Mesenchymal stem cell (in vitro differentiated cells and primary cell): ENCODE measurements around the gene DNAI7.
A peak's percentile ranks its signal among the peaks of the same experiment; 100 is the strongest.

Source experiments
- DNase-seq: peaks from one replicate; pipeline ENCODE4 v3.0.0-alpha.2; 2013
- H2AFZ ChIP-seq: one replicate; pipeline ENCODE4 v1.6.1; 2013; ENCODE audit warnings: low read depth, mild to moderate bottlenecking, control low read depth, inconsistent platforms, low read length, moderate library complexity
- H2AK5ac ChIP-seq: 2 replicates; pipeline ENCODE4 v1.6.1; 2013; ENCODE audit warnings: low read length, moderate library complexity, mild to moderate bottlenecking, inconsistent platforms; ENCODE audit not compliant: severe bottlenecking
- H2BK120ac ChIP-seq: one replicate; pipeline ENCODE4 v1.6.1; 2013; ENCODE audit warnings: low read depth, mild to moderate bottlenecking, inconsistent platforms, low read length, moderate library complexity
- H2BK12ac ChIP-seq, 2 experiments: one replicate each; pipeline ENCODE4 v1.6.1; 2013; ENCODE audit warnings: inconsistent platforms in 2 of 2, low read length in 2 of 2, mild to moderate bottlenecking in 2 of 2, moderate library complexity in 2 of 2, control low read depth in 1 of 2
- H2BK15ac ChIP-seq: one replicate; pipeline ENCODE4 v1.6.1; 2013; ENCODE audit warnings: mild to moderate bottlenecking, low read depth, inconsistent platforms; ENCODE audit not compliant: poor library complexity, severe bottlenecking
- H2BK5ac ChIP-seq: 2 replicates; pipeline ENCODE4 v1.6.1; 2013; ENCODE audit warnings: low read depth, mild to moderate bottlenecking, low read length, control low read depth, inconsistent platforms; ENCODE audit not compliant: poor library complexity, severe bottlenecking
- H3K14ac ChIP-seq, 2 experiments: one replicate each; pipeline ENCODE4 v1.6.1; 2013; ENCODE audit warnings: inconsistent platforms in 2 of 2, low read length in 2 of 2, control low read depth in 1 of 2, mild to moderate bottlenecking in 1 of 2, moderate library complexity in 1 of 2
- H3K18ac ChIP-seq, 2 experiments: one replicate each; pipeline ENCODE4 v1.6.1; 2013; ENCODE audit warnings: inconsistent platforms in 2 of 2, low read length in 2 of 2, control low read depth in 1 of 2, low read depth in 1 of 2, mild to moderate bottlenecking in 1 of 2
- H3K23ac ChIP-seq, 2 experiments: one replicate each; pipeline ENCODE4 v1.6.1; 2013; ENCODE audit warnings: inconsistent platforms in 2 of 2, low read length in 2 of 2, mild to moderate bottlenecking in 2 of 2, moderate library complexity in 2 of 2, control low read depth in 1 of 2
- H3K27ac ChIP-seq: 2 replicates; pipeline ENCODE4 v1.5.1; 2013; ENCODE audit warnings: mild to moderate bottlenecking, moderate library complexity, low read length, control low read depth, inconsistent platforms; ENCODE audit not compliant: poor library complexity, severe bottlenecking
- H3K27me3 ChIP-seq, 2 experiments: 2 replicates each; pipeline versions ENCODE4 v1.6.1 to v1.7.0; 2013; ENCODE audit warnings: low read length in 2 of 2, mild to moderate bottlenecking in 2 of 2, moderate library complexity in 2 of 2, control low read depth in 1 of 2, inconsistent platforms in 1 of 2; ENCODE audit not compliant: control insufficient read depth in 1 of 2, insufficient read depth in 1 of 2
- H3K36me3 ChIP-seq, 2 experiments: 2 replicates each; pipeline versions ENCODE4 v1.6.1 to v1.7.0; 2013; ENCODE audit warnings: low read length in 2 of 2, control low read depth in 1 of 2, inconsistent platforms in 1 of 2, low read depth in 1 of 2, mild to moderate bottlenecking in 1 of 2; ENCODE audit not compliant: insufficient read depth in 2 of 2, control insufficient read depth in 1 of 2
- H3K4ac ChIP-seq, 2 experiments: one replicate each; pipeline ENCODE4 v1.6.1; 2013; ENCODE audit warnings: inconsistent platforms in 2 of 2, low read length in 2 of 2, mild to moderate bottlenecking in 2 of 2, moderate library complexity in 2 of 2, control low read depth in 1 of 2, low read depth in 1 of 2
- H3K4me1 ChIP-seq: 2 replicates; pipeline ENCODE4 v1.6.1; 2013; ENCODE audit warnings: low read depth, low read length, control low read depth; ENCODE audit not compliant: control insufficient read depth, insufficient read depth
- H3K4me2 ChIP-seq: 2 replicates; pipeline ENCODE4 v1.6.1; 2013; ENCODE audit warnings: low read length, mild to moderate bottlenecking, inconsistent platforms; ENCODE audit not compliant: poor library complexity, severe bottlenecking
- H3K4me3 ChIP-seq, 2 experiments: 2 replicates each; pipeline versions ENCODE4 v1.5.1 to v1.7.0; 2013; ENCODE audit warnings: low read length in 2 of 2, mild to moderate bottlenecking in 2 of 2, control low read depth in 1 of 2, low read depth in 1 of 2; ENCODE audit not compliant: insufficient read depth in 1 of 2
- H3K79me1 ChIP-seq: replicated peaks from 2 replicates; pipeline ENCODE4 v1.6.1; 2013; ENCODE audit warnings: mild to moderate bottlenecking, control low read depth, low read length, inconsistent platforms; ENCODE audit not compliant: poor library complexity, severe bottlenecking
- H3K9ac ChIP-seq: 2 replicates; pipeline ENCODE4 v1.7.0; 2013; ENCODE audit warnings: mild to moderate bottlenecking, low read length, moderate library complexity
- H3K9me3 ChIP-seq: 2 replicates; pipeline ENCODE4 v1.7.0; 2013; ENCODE audit warnings: mild to moderate bottlenecking, low read length; ENCODE audit not compliant: control insufficient read depth
- H4K8ac ChIP-seq: one replicate; pipeline ENCODE4 v1.6.1; 2013; ENCODE audit warnings: inconsistent platforms, mild to moderate bottlenecking, low read length, moderate library complexity
- H4K91ac ChIP-seq: one replicate; pipeline ENCODE4 v1.6.1; 2013; ENCODE audit warnings: mild to moderate bottlenecking, low read length, inconsistent platforms
- WGBS: methylation state at CpG from one replicate; pipeline ENCODE4 v1.1.7; 2013; ENCODE audit warnings: mixed read lengths; 5-methylcytosine and 5-hydroxymethylcytosine counted together

DNAI7 gene

DNA sequence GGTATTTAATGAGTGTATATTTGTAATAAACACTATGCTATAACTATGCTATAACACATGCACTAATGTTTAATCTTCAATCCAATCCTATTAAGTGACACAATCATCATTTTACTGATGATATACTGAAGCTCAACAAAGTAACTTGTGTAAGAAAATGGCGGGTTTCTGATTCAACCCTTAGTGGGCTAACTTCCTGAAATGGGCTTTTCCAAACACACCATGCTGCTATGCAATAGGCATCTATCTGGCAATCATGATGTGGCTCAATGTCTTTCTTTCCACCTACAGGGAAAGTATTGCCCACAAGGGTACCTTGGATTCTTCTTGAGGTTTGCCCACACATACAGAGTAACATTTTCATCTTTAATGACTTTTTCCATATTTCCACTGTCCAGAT lies 48.3 kb downstream of the DNAI7 start:
- Histone ChIP-seq H3K4ac (no peak overlapping the region), H4K91ac (no peak overlapping the region), H3K9me3 (no peaks in the 10 kb centered on the region), H3K23ac (no peak overlapping the region), H3K4me1 (no peaks in the 10 kb centered on the region), H3K27me3 (no peaks in the 10 kb centered on the region), H2BK5ac (no peak overlapping the region), H3K4me3 (no peak overlapping the region), H3K18ac (no peak overlapping the region), H3K79me1 (no peaks in the 10 kb centered on the region), H3K9ac (no peak overlapping the region), H2BK120ac (no peak overlapping the region), H3K36me3 (no peaks in the 10 kb centered on the region), H3K4me2 (no peak overlapping the region), H2BK15ac (no peak overlapping the region), H3K14ac (no peak overlapping the region), H4K8ac (no peak overlapping the region), H2BK12ac (no peak overlapping the region), H2AFZ (no peak overlapping the region), H2AK5ac (no peak overlapping the region), H3K27ac (no peak overlapping the region)
- DNase-seq: no peak
- 100% methylated on average over 1 of the region's 1 CpG for WGBS

DNA sequence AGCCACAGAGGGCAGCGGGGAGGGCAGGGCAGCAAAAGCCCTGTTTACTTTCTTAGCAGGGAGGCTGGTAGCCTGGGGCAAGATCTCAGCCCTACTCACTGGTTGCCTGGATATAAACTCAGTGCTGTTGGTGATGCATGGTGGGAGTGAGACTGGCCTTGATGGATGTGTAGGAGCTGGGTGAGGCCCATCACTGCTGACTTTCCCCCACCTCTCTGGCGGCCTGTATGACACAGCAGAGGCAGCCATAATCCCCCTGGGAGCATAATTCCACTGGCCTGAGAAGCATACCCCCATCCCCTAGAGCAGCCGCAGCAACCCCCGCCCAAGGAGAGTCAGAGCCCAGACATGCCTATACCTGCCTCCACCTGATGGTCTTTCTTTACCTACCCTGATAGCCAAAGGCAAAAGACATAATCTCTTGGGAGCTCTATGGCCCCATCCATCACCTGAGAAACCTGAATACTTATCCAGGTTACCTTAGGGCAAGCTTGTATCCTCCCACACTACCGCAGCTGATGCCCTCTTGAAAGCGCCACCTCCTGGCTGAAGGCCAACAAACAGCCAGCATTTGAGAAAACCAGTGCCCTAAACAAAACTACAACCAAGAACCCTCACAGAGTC lies 59.3 kb downstream of the DNAI7 start:
- no peak overlapping the region for H3K14ac ChIP-seq
- no peak overlapping the region for H3K9ac ChIP-seq
- H2BK5ac ChIP-seq: no peak overlapping the region
- no peak overlapping the region for H2BK15ac ChIP-seq
- H2AK5ac ChIP-seq: no peak overlapping the region
- WGBS: 61% methylated on average over 6 of the region's 6 CpGs
- no peaks in the 10 kb centered on the region for H3K27me3 ChIP-seq
- H4K8ac ChIP-seq: no peak overlapping the region
- H3K79me1 ChIP-seq: no peaks in the 10 kb centered on the region
- H4K91ac ChIP-seq: no peak overlapping the region
- no peak overlapping the region for H3K4me2 ChIP-seq
- H3K4me1 ChIP-seq: peaks cover 4% of the 10 kb centered on the region
- no peak overlapping the region for H2AFZ ChIP-seq
- H3K9me3 ChIP-seq: peaks cover 5% of the 10 kb centered on the region
- DNase-seq: peak; percentile 14
- H3K4ac ChIP-seq: no peak overlapping the region
- H3K4me3 ChIP-seq: no peak overlapping the region
- H2BK12ac ChIP-seq: no peak overlapping the region
- no peak overlapping the region for H3K18ac ChIP-seq
- H3K36me3 ChIP-seq: no peaks in the 10 kb centered on the region
- no peak overlapping the region for H2BK120ac ChIP-seq
- H3K23ac ChIP-seq: no peak overlapping the region
- no peak overlapping the region for H3K27ac ChIP-seq

DNA sequence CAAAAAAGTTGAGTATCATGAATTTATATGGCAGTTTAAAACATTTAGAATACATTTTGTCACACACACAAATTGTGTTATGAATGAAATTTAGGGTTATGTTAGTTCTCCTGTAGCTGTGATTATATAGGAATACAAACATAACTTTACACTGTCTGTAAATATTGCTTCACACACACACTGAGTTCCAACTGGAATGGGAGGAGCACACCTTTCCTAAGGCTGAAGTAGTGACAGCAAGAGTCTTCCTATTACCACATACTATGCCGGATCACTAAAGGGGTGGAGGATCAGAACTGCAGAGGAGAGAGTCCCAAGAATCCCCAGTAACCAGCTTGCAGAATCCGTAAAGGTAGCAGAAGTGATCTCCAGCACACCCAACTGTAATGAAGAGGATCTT lies 63.7 kb downstream of the DNAI7 start:
- Histone ChIP-seq H2AFZ (no peak overlapping the region), H3K9ac (no peak overlapping the region), H3K23ac (no peak overlapping the region), H2BK120ac (no peak overlapping the region), H3K4ac (no peak overlapping the region), H4K8ac (no peak overlapping the region), H3K27ac (no peak overlapping the region), H3K79me1 (no peaks in the 10 kb centered on the region), H2BK15ac (no peak overlapping the region), H3K4me3 (no peak overlapping the region), H4K91ac (no peak overlapping the region), H2BK12ac (no peak overlapping the region), H3K18ac (no peak overlapping the region), H3K9me3 (no peaks in the 10 kb centered on the region), H3K36me3 (no peaks in the 10 kb centered on the region), H3K4me2 (no peak overlapping the region), H3K27me3 (no peaks in the 10 kb centered on the region), H3K4me1 (peaks cover 4% of the 10 kb centered on the region), H2BK5ac (no peak overlapping the region), H3K14ac (no peak overlapping the region), H2AK5ac (no peak overlapping the region)
- DNase-seq: no peak
- 83% methylated on average over 2 of the region's 2 CpGs for WGBS

DNA sequence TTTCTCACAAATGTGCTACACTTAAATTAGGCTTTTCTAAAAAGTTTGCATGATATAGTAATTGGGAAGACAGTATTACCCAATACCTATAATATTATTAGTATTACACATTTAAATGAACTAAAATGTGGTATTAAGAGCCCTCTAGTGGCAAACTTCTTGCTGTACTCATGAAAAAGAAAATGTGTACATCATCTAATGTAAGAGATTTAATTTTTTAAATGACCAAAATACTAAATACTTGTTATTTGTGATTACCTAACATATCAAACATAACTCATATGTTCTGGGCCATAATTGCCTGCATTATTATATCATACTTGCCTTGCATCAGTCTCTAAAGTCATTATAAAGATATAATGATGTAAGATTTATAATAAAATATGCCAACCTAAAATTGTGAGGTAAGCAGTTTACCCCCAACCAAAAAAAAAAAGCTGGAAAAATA lies 64.2 kb downstream of the DNAI7 start:
- Histone ChIP-seq H3K4me3 (no peak overlapping the region), H3K23ac (no peak overlapping the region), H3K27ac (no peak overlapping the region), H2BK5ac (no peak overlapping the region), H3K14ac (no peak overlapping the region), H2BK15ac (no peak overlapping the region), H3K9ac (no peak overlapping the region), H3K4me2 (no peak overlapping the region), H2BK120ac (no peak overlapping the region), H2AFZ (no peak overlapping the region), H3K27me3 (no peaks in the 10 kb centered on the region), H3K9me3 (no peaks in the 10 kb centered on the region), H4K91ac (no peak overlapping the region), H3K4ac (no peak overlapping the region), H3K79me1 (no peaks in the 10 kb centered on the region), H4K8ac (no peak overlapping the region), H3K18ac (no peak overlapping the region), H3K4me1 (peaks cover 4% of the 10 kb centered on the region), H2AK5ac (no peak overlapping the region), H2BK12ac (no peak overlapping the region), H3K36me3 (no peaks in the 10 kb centered on the region)
- peak; percentile 63 for DNase-seq
